Amniotic epithelial cell (primary cell): ENCODE measurements around the gene UGT8.
"Not testable (repeated sequence)": the region's sequence is repeated elsewhere in the genome, so short reads cannot be mapped to it uniquely, and the experiment has no call there.

Experiments
- DNase-seq: peaks from one replicate; pipeline ENCODE4 v3.0.0-alpha.2; 2010; ENCODE audit warnings: low read depth

UGT8 gene, protein sequence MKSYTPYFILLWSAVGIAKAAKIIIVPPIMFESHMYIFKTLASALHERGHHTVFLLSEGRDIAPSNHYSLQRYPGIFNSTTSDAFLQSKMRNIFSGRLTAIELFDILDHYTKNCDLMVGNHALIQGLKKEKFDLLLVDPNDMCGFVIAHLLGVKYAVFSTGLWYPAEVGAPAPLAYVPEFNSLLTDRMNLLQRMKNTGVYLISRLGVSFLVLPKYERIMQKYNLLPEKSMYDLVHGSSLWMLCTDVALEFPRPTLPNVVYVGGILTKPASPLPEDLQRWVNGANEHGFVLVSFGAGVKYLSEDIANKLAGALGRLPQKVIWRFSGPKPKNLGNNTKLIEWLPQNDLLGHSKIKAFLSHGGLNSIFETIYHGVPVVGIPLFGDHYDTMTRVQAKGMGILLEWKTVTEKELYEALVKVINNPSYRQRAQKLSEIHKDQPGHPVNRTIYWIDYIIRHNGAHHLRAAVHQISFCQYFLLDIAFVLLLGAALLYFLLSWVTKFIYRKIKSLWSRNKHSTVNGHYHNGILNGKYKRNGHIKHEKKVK

DNA sequence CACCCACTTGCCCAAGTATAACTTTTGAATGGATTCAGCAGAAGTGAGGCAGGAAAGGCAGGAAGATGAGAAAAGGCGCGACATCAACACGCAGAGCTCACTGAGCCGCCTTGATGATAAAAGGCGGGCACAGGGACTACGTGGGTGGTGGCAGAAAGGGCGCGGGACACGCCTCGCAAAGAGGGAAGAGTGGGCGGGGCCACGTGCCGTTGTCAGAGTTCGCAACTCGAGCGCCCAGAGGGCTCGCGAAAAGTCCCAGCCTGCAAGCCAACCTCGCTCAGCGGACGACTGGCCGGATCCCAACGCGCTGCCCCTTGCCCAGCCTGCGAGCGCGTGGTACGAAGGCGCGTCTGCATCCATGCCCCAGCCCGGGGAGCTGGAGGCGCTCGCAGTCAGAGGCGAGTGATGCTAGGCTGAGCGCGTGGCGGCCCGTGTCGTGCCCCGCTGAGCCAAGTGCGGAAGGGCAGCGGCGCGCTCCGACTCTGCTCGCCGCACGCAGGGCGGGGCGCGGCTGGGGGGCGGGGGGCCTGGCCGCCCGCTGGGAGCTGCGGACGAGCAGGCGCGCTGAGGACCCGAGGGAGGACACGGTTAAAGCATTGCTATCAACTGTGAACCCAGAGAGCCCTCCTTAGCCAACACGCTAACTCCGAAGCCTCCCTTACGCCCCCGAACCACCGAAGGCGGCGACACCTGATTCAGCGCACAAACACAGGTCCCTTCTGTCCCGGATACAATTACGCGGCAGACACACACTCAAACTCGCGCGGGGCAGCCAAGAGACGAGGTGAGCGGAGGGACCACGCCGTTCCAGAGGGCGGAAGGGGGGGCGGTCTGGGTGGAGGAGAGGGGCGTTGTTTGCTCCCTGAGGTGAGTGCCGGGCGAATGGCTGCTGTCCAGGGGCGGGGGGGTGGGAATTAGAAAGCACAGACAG, at the start of gene UGT8:
TSS of gene UGT8 (plus strand) at position 617 of the 931 bp plus-strand sequence. CDS start 24,074 bp downstream, outside the sequence.
- DNase-seq: peak; percentile 8

DNA sequence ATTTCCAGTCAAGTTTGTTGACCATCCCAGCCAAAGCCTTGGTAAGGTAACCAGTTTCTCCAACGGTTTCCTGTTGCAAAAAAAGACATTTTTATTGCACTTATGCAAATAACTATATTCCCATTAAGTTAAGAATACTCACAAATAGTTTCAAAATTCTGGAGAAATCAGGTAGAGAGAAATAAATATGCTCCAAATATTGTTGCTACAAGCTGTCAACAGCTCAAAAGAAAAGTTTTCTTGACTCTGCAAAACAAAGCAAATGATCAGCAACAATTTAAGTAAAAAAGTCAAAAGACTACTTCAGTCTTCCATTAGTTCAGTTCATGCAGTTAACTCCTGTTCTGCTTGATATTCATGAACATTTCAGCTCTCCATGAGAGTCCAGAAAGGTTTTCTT, 49.0 kb upstream of the UGT8 start:
- DNase-seq: no peak

DNA sequence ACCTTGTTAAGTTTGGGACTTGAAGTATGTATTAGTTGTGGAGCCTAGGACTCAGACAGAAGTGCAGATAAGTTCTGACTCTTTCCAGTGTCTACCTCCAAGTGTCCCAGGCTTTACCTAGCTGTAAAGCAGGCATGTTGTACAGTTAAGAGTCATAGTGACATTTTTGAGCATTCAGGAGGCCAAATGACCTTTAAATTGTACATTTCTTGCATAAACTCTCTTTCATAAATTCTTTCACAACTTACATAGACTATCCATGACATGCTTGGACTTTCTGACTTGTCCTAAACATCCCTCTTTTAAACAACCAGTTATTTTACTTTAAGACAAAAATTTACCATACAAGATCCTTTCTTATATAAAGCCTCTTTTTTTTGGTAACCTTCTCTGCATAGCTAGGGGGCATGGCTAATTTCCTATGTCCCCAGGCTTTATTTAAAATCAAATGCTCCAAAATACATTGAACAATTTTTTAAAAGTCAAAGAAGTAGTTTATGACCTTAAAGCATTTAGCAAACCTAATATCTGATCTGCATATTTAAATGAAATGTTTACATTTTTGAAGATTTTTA, 40.1 kb upstream of the UGT8 start:
- no peak for DNase-seq

DNA sequence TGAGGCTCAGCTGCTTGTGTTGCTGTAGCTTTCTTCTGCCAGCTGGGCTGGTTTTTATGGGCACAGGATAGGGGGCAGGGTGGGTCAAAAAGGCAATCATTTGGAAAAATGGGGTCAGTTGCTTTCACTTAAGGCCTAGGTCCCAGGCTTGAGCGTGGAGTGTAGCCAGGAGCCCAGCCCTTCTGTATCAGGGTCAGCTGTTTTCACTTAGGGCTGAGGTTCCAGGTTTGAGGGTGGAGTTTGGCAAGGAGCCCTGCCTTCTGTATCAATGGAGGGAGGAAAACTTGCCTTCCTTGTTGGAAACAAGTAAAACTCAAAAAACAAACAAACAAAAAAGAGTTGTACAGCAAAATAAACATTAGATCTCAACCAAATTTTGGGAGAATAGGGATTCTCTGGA, 37.0 kb upstream of the UGT8 start:
- no peak for DNase-seq

DNA sequence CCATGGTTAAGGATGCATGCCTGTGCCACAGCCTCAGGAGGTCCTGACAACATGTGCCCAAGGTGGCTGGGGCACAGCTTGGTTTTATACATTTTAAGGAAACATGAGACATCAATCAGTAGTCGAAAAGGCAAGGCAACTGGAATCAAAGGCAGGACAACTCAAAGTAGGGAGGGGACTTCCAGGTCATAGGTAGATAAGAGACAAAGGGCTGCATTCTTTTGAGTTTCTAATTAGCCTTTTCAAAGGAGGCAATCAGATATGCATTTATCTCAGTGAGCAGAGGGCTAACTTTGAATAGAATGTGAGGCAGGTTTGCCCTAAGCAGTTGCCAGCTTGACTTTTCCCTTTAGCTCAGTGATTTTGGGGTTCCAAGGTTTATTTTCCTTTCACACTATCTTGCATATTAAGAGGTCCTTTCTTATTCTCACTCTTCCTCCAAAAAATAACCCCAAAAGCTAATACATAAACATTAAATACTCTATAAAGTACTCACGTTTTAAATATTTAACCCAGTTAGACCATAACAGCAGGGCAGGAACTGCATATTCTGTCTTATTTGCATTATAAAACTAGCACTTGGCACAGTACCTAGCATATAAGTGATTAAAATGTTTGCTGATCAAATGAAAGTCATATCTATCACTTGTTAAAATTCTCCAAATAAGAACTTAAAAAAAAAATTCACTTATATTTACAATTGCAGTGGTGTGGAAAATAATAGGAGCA, 36.3 kb upstream of the UGT8 start:
- DNase-seq: no peak

DNA sequence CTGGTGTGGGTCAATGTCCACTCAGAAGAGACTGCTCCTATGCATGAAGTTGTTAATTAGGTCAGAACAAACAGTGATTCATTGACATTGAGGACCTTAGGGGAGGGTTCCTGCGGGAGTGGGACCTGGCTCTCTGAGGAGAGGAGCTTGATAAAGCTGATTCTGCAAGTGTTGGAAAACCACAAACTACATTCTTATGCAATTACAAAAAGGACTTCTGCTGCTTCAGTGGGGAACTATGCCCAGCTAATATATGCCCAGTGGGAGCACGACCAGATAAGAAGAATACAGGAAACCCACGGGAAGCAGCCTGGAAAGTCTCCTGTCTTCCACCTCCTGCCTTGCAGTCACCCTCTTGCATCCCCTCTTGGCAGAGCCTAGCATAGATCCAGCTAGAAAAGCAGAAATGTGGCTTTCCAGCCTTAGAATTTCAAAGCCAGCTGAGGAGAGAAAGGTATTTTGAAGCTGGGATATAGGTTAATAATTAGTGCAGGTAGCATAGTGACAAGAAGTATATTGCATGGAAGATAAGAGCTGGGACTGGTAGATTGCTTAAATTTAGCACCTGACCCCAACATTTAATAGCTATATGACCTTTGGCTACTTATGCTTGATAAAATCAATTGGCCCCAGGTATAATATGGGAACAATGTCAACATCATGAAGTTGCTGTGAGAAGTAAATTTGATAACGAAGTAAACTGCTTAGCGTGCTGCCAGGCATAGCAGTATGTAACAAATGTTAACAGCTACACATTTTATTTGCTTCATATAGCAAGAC, 34.9 kb upstream of the UGT8 start:
- DNase-seq: peak; percentile 33

DNA sequence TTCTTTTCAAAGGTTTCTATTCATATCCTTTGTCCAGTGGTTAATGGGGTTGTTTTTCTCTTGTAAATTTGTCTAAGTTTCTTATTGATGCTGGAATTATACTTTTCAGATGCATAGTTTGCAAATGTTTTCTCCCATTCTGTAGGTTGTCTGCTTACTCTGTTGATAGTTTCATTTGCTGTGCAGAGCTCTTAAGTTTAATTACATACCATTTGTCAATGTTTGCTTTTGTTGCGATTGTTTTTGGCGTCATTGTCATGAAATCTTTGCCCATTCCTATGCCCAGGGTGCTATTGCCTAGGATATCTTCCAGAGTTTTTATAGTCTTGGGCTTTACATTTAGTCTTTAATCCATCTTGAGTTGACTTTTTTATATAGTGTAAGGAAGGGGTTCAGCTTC, 21.2 kb upstream of the UGT8 start:
- DNase-seq: no peak

DNA sequence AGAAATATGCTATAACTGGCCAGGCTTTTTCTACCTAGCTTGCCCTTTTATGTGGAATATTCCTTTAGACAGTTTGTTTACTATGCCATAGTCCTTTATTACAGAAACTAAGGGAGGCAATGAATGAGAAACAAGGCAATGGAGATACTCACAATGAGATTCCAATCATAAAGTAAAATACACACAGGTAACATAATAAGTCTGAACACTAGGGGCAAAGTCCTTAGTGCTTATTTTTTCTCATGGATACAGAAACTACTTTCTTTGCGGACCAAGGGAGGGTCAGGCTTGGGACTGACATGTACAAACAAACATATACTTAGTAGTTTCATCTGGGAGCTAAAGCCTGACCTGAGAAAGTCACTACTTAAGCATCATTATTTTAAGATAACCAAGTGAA, 16.0 kb upstream of the UGT8 start:
- DNase-seq: no peak

DNA sequence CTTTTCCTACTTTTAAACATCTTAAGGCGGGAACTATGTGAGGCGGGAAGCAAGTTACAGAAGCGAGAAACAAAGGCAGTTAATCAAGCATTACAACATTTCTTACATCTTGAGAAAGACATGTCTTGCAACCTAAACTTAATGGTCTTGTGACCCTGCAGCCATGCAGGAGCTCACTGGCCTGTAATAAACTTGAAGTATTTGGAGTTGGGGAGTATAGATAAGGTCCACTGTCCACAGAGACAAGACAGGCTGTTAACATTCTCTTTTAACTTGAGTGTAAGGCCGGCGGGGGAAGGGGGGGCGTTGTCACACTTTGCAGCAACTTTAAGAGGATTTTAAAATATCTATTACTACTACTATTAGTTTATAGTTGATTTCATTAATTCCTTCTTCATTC, 10.3 kb upstream of the UGT8 start:
- DNase-seq: no peak

DNA sequence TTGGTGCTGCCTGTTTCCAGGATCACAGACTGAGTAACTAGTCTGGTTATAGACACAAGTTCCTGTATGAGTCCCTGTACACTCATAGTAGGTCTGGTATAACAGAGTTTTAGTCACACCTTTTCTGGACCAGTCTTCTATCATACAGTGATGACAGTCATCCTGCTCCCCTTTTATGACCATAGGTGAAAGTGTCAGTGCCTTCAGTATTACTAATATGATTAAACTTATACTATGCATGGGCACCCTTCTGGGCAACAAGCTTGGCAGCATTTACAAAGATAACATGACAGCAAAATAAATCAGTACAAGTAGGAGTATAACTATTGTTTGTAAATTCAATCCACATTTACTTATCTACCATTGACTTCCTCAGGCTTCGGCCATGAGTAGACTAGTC, 8.2 kb upstream of the UGT8 start:
- DNase-seq: not testable (repeated sequence)

DNA sequence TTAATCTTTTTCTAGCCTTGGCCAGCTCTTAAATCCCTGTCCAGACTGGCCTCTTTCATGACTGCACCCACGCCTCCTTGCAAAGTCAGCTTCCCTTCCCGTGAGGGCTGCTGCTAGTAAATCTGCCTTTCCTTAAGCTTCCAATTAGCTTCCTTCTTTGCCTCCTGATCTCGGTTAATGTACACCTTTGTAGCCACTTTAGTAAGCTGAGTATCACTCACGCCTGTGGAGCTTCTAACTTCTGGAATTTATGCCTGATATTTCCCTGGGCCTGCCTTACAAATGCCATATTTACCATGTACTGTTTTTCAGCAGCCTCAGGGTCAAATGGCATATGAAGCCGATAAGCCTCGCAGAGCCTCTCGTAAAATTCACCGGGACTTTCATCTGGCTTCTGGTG, 5.1 kb upstream of the UGT8 start:
- no peak for DNase-seq

DNA sequence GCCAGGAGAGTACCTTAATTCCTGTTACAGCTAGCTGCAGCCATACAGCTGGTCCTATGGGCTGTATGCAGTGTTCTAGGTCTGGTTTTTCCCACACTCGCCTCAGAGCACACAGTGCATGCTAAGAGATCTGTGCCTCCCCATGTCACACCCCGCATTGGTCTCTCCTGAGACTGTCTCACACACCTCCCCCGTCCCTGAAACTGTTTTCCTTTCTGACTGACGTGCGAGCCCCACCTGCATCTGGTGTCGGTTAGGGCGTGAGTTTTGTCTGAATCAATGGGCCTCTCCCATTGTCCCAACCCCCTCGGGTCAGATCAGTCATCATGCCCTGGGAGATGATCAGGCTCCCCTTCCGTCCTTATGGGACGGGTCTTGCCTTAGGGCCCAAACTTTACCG, 3.4 kb upstream of the UGT8 start:
- no peak for DNase-seq

DNA sequence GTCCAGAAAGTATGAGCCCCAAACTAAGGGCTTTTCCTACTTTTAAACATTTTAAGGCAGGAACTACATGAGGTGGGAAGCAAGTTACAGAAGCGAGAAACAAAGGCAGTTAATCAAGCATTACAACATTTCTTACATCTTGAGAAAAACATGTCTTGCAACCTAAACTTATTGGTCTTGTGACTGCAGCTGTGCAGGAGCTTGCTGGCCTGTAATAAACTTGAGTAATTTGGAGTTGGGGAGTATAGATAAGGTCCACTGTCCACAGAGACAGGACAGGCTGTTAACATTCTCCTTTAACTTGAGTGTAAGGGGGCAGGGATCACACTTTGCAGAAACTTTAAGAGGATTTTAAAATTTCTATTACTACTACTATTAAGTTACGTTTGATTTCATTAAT, 2.7 kb upstream of the UGT8 start:
- no peak for DNase-seq

DNA sequence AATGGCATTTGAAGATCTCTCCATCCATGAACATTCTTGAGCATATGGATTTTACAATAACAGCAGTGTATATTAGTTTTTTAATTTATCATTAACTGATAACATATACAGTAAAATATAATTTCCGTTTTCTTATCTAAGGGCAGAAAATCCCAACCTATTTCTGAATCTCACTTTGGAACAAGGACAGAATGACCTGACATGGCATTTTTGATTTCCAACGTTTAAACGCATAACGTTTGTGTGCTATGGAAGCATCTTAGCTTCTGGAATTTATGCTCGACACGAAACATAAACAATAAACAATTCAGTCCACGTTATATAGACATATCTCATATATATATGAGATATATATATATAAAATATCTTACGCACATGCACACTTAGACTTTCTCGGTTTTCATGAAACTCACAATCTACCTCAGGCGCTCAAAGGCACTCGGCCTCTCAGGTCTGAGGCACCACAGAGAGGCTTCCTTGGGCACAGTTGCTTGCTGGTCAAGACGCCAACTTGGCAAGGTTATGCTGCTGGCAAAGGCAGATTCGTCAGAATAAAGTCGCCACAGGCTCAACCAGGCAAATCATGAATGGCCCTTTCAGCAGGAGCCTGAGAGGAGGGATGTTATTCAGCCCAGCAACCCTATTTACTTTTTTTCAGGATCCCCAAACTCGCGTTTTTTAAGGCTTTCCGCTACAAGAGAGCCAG, 1.0 kb upstream of the UGT8 start:
- no peak for DNase-seq

DNA sequence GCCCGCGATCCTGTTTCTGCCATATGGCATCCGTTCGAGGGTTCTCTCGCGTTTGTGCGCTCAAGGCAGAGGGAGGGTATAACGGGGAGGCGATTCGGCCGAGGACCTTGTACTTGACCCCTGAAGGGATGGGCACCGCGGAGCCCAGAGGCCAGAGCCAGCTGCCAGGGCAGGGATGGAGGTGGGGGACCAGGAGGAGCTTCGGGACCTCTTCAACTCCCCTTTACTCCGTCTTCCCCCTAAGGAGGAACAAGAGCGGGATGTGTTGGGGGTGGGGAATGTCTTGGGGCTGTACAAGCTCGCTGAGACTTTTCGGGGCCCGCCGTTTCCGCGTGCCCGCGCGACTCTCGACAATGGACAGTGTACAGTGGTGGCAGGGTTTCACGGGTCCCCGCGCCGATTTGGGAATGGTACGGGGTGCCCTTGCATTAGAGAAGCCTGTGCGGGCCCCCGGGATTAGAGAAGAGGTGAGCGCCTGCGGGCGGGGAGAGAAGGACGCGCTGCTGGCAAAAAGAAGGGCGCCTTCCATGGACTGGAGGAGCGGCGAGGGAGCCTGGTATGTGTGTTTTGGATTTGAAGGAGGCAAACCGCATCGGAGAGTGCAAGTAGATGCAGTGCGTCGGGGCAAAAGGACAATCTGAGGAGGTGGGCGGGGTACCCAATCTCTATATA, 760 bp downstream of the UGT8 start:
- DNase-seq: peak; percentile 3

DNA sequence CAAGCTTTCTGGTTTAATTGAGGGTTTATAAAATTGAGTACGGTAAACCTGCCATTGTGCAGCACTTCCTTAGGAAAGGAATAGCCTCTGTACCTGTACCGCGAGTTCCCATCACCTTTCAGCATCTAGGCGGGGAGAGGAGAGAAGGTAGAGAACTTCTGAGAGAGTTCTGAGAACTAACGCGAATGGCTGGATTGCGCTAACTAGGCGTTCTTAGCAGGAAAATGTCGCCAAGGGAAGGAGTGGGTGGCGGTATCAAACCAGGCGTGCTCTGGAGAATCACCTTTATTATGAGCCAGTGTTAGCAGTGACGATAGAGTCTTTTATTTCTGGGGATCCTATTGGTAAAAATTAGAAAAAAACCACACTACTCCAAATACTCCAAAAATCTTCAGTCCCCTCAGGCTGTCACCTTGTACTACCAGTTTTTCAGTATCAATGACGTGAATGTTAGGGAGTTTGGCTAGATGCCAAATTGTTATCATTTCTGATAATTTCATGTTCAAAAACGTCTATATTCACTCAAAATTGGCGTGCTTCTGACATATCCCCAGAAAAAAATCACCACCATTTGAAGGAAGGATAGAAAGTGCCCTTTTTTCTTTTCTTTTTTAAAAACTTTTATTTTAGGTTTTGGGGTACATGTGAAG, 1.4 kb downstream of the UGT8 start:
- DNase-seq: no peak

DNA sequence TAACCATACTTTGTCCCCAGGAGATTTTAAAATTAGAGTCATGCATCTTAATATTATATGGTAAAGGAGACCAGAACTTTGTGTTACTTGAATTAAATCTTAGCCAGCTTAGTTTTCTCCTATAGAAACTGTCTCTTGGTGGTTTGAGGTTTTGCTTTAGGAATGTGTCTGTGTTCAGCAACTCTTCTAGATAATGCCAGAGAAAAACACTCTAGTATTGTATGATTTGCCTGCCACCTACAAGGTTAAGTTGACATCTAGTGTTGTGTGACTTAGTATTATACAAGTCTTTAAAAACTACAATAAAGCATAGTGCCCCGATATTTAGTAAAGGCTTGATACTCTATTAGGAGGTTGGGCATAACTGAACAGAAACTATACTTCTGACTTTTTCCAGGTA, 2.1 kb downstream of the UGT8 start:
- DNase-seq: no peak

DNA sequence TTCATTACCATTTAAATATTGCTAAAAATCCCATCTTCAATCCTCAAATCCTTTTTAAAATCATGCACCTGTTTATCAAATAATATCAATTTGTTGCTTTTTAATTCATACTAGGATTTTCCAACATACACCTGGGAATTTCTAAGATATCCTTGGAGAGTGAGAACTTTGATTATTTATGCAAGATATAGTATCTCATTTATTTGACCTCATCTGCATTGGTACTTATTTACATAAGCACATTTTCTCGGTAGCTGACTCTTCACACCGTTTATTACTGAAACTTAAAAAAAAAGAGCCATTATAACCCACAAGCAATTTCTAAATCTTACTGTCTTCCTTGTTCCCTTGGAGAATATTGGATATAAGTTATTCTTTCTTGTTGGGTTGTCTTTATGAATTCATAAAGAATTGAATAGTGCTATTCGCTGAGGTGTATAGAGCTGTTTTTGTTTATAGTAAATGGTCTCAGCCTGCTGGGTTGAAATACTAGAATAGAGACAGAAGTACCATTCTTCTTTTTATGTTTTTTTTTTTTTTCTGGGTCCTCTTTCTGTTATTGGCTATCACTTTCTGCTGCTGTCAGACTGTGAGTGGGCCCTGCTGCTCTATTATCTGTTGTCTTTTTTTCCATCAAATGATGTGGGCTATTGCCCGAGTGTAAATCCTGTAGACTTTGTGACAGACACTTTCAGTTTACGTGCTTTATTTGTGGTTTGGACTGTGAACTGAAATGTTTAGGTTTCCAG, 2.9 kb downstream of the UGT8 start:
- DNase-seq: no peak

DNA sequence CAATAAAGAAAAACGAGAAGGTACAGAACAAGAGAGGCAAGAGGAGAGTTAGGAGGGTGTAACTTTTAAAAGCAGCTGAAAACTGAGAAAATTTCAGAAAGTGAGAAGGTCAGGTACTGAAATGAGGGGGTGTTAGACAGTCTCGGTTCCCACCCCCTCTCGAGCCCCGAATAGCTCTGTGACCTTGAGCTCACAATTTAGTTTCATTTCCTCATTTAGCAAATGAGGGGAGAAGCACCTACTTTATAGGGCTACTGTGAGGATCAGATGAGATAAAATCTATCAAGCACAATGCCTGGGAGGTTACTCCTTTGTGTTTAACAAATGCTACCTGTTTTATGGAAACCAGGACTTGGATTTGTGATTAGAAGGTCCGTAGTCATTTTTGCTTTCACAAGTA, 4.9 kb downstream of the UGT8 start:
- DNase-seq: no peak
